Endodermal cell (in vitro differentiated cells): Measurements from ENCODE around the gene PPP1R14B. TPM values are rescaled to one million over a fixed set of nuclear protein-coding genes. Genes with fewer than 3 reads are reported as not detected.

Source experiments
- DNase-seq: peaks from one replicate; pipeline ENCODE4 v3.0.0-alpha.2; 2017
- H3K27ac ChIP-seq: 2 replicates; pipeline ENCODE4 v1.5.1; 2013; ENCODE audit warnings: mild to moderate bottlenecking, low read depth, low read length, moderate library complexity
- H3K27me3 ChIP-seq: 2 replicates; pipeline ENCODE4 v1.6.1; 2013; ENCODE audit warnings: mild to moderate bottlenecking, low read length, moderate library complexity; ENCODE audit not compliant: insufficient read depth, control insufficient read depth, poor library complexity, severe bottlenecking
- H3K36me3 ChIP-seq: 2 replicates; pipeline ENCODE4 v1.7.0; 2013; ENCODE audit warnings: mild to moderate bottlenecking, low read length, moderate library complexity; ENCODE audit not compliant: control insufficient read depth, insufficient read depth
- H3K4me1 ChIP-seq: one replicate; pipeline ENCODE4 v1.7.0; 2013; ENCODE audit warnings: low read length; ENCODE audit not compliant: control insufficient read depth, insufficient read depth
- H3K4me3 ChIP-seq: 2 replicates; pipeline ENCODE4 v1.5.1; 2013; ENCODE audit warnings: mild to moderate bottlenecking, low read length, moderate library complexity
- H3K9ac ChIP-seq: 2 replicates; pipeline ENCODE4 v1.6.1; 2013; ENCODE audit warnings: mild to moderate bottlenecking, low read length, moderate library complexity; ENCODE audit not compliant: poor library complexity, severe bottlenecking; ENCODE audit errors: extremely low read depth
- H3K9me3 ChIP-seq: 2 replicates; pipeline ENCODE4 v1.6.1; 2013; ENCODE audit warnings: mild to moderate bottlenecking, low read length, moderate library complexity; ENCODE audit not compliant: control insufficient read depth
- H3K27ac Mint-ChIP-seq: 2 replicates; pipeline ENCODE4 v1.8.0; 2020; ENCODE audit warnings: mixed read lengths
- H3K27me3 Mint-ChIP-seq: 2 replicates; pipeline ENCODE4 v1.8.0; 2021; ENCODE audit warnings: mild to moderate bottlenecking, mixed read lengths; ENCODE audit not compliant: insufficient read depth
- H3K36me3 Mint-ChIP-seq: 2 replicates; pipeline ENCODE4 v1.8.0; 2020; ENCODE audit warnings: low read depth, mixed read lengths
- H3K4me1 Mint-ChIP-seq: 2 replicates; pipeline ENCODE4 v1.8.0; 2020; ENCODE audit warnings: mixed read lengths
- H3K4me3 Mint-ChIP-seq: 2 replicates; pipeline ENCODE4 v1.8.0; 2020; ENCODE audit warnings: mild to moderate bottlenecking, moderate library complexity, mixed read lengths
- H3K9me3 Mint-ChIP-seq: 2 replicates; pipeline ENCODE4 v1.8.0; 2020; ENCODE audit warnings: mild to moderate bottlenecking, mixed read lengths
- CTCF ChIP-seq: fragments of 200-600 bp; sonication (generic); conservative IDR thresholded peaks from 2 replicates; pipeline ENCODE4 v1.5.0; 2021; ENCODE audit warnings: antibody characterized with exemption, mild to moderate bottlenecking
- WGBS, 2 experiments: methylation state at CpG; one replicate each; pipeline versions ENCODE4 v1.1.5 to v1.1.7; 2013; ENCODE audit warnings: missing lambda C conversion rate in 2 of 2, mixed read lengths in 1 of 2; ENCODE audit not compliant: insufficient coverage in 1 of 2, insufficient read length in 1 of 2; 5-methylcytosine and 5-hydroxymethylcytosine counted together
- total RNA-seq, 2 donors: library from RNA; stranded (reverse); fragmentation: NEBNext Ultra II Directional in 1 of 2; extraction: Animal tissue kit (Norgen Biotek cat#: 25700) in 1 of 2; gene quantifications; 2 replicates in 1 of 2; 3 replicates in 1 of 2; pipeline ENCODE4 v1.2.1, GENCODE V29; 2021

Gene PPP1R14B
- total RNA-seq, 2 donors from 2014 or later: 228 to 265 TPM

- 89 to 94% methylated on average over 5 to 12 of the region's 12 CpGs for WGBS, 2 experiments
- Mint-ChIP-seq H3K4me3 (peak overlapping the region; percentile 72), H3K36me3 (no peaks in the 10 kb centered on the region), H3K27ac (peak overlapping the region; percentile 64), H3K4me1 (peaks cover 13% of the 10 kb centered on the region), H3K27me3 (peaks cover 6% of the 10 kb centered on the region), H3K9me3 (no peaks in the 10 kb centered on the region)
- Histone ChIP-seq H3K27me3 (no peaks in the 10 kb centered on the region), H3K9me3 (no peaks in the 10 kb centered on the region), H3K4me1 (peaks cover 4% of the 10 kb centered on the region), H3K27ac (peak overlapping the region; percentile 74), H3K4me3 (no peak overlapping the region), H3K36me3 (no peaks in the 10 kb centered on the region), H3K9ac (no peak overlapping the region)
- TF ChIP-seq CTCF: no peak
- no peak for DNase-seq
Measured at GRCh38 chr11:64229090-64229743, 17.5 kb downstream of the PPP1R14B start.

- H3K4me1 ChIP-seq: peaks cover 4% of the 10 kb centered on the region
- H3K27ac ChIP-seq: no peak overlapping the region
- no peak for DNase-seq
- H3K27me3 ChIP-seq: no peaks in the 10 kb centered on the region
- peak overlapping the region; percentile 92 for H3K4me3 ChIP-seq
- no peaks in the 10 kb centered on the region for H3K9me3 ChIP-seq
- H3K4me3 Mint-ChIP-seq: peak overlapping the region; percentile 74
- H3K36me3 Mint-ChIP-seq: no peaks in the 10 kb centered on the region
- H3K36me3 ChIP-seq: no peaks in the 10 kb centered on the region
- no peak overlapping the region for H3K9ac ChIP-seq
- 96% methylated on average over 3 of the region's 3 CpGs; no CpG with 5 or more reads in 1 of the 2 experiments for WGBS, 2 experiments
- no peak overlapping the region for H3K27ac Mint-ChIP-seq
- no peak for TF ChIP-seq CTCF
- peaks cover 13% of the 10 kb centered on the region for H3K4me1 Mint-ChIP-seq
- no peaks in the 10 kb centered on the region for H3K9me3 Mint-ChIP-seq
- H3K27me3 Mint-ChIP-seq: peaks cover 5% of the 10 kb centered on the region
Measured at GRCh38 chr11:64227405-64227956, 19.3 kb downstream of the PPP1R14B start.

- Histone ChIP-seq H3K27ac (no peak overlapping the region), H3K9ac (peak overlapping the region; percentile 57), H3K4me1 (peaks cover 4% of the 10 kb centered on the region), H3K9me3 (no peaks in the 10 kb centered on the region), H3K4me3 (peak overlapping the region; percentile 92), H3K36me3 (no peaks in the 10 kb centered on the region), H3K27me3 (no peaks in the 10 kb centered on the region)
- no peak for TF ChIP-seq CTCF
- no peaks in the 10 kb centered on the region for H3K36me3 Mint-ChIP-seq
- no peaks in the 10 kb centered on the region for H3K9me3 Mint-ChIP-seq
- WGBS, 2 experiments: 15 to 39% methylated on average over 11 to 26 of the region's 26 CpGs
- peak; percentile 76 for DNase-seq
- no peak overlapping the region for H3K27ac Mint-ChIP-seq
- H3K4me1 Mint-ChIP-seq: peaks cover 13% of the 10 kb centered on the region
- peaks cover 2% of the 10 kb centered on the region for H3K27me3 Mint-ChIP-seq
- H3K4me3 Mint-ChIP-seq: peak overlapping the region; percentile 74
Measured at GRCh38 chr11:64226507-64227051, 20.2 kb downstream of the PPP1R14B start.
